Ovary (tissue), 9 donors: ENCODE data around the gene PHF21B. TPM values are rescaled to one million over a fixed set of nuclear protein-coding genes. Genes with fewer than 3 reads are reported as not detected.

Source experiments
- DNase-seq, 5 donors: peaks; one replicate each; pipeline ENCODE4 v3.0.0-alpha.2; 2019 to 2020
- H3K27ac ChIP-seq, 2 donors: fragments of 200-600 bp; one replicate each; pipeline versions ENCODE4 v1.5.1 to v1.8.0; 2019 to 2022
- H3K27me3 ChIP-seq: fragments of 200-600 bp; one replicate; pipeline ENCODE4 v1.8.0; 2022
- H3K36me3 ChIP-seq: fragments of 200-600 bp; sonication (generic); one replicate; pipeline ENCODE4 v1.5.1; 2019
- H3K4me1 ChIP-seq: one replicate; pipeline ENCODE4 v1.8.1; 2013; ENCODE audit warnings: mild to moderate bottlenecking, moderate library complexity; ENCODE audit not compliant: insufficient read depth
- H3K4me3 ChIP-seq: fragments of 200-600 bp; sonication (generic); one replicate; pipeline ENCODE4 v1.5.1; 2017
- H3K9me3 ChIP-seq, 2 donors: fragments of 200-600 bp in 1 of 2; sonication (generic) in 1 of 2; one replicate each; pipeline versions ENCODE4 v1.5.1 to v1.8.1; 2013 to 2019; ENCODE audit warnings: mild to moderate bottlenecking in 1 of 2, moderate library complexity in 1 of 2
- CTCF ChIP-seq, 3 donors: fragments of 450-650 bp in 2 of 3; fragments of 200-600 bp in 1 of 3; IDR thresholded peaks; one replicate each; pipeline versions ENCODE4 v1.5.1 to v1.8.0; 2016 to 2022; ENCODE audit warnings: antibody characterized with exemption in 3 of 3, mild to moderate bottlenecking in 1 of 3
- EP300 ChIP-seq: sonication (generic); formaldehyde crosslinking; IDR thresholded peaks from one replicate; pipeline ENCODE4 v1.6.1; 2017; ENCODE audit warnings: antibody characterized with exemption
- POLR2A ChIP-seq: fragments of 450-650 bp; IDR thresholded peaks from one replicate; pipeline ENCODE4 v1.6.1; 2017; ENCODE audit warnings: antibody characterized with exemption, mild to moderate bottlenecking, moderate library complexity
- WGBS, 3 donors: extraction: QIAGEN DNeasy Blood & Tissue Kit in 1 of 3; methylation state at CpG; one replicate each; pipeline versions ENCODE4 v1.1.5 to v1.1.7; 2013 to 2017; 5-methylcytosine and 5-hydroxymethylcytosine counted together
- intact Hi-C, 4 donors: fragments of 100-400 bp; cut with DNase I; formaldehyde crosslinking; loops; one replicate each; pipeline versions ENCODE4 v1.11.0 to v1.15.1; 2022 to 2023
- polyA plus RNA-seq, 2 donors: library from polyadenylated mRNA; stranded (reverse); fragments of 200-250 nt in 1 of 2; fragments of 350-450 nt in 1 of 2; fragmentation: Illumina TruSeq in 1 of 2; extraction: RNeasy Lipid Tissue Mini Kit (QIAGEN cat#74804) in 1 of 2; gene quantifications; one replicate each; pipeline ENCODE4 v1.2.3, GENCODE V29; 2013 to 2014
- total RNA-seq, 7 donors: library from RNA; depleted of rRNA in 2 of 7; stranded (reverse); fragments of >200 nt in 2 of 7; fragmentation: NEBNext Ultra II Directional in 3 of 7; extraction: Animal tissue kit (Norgen Biotek cat#: 25700) in 3 of 7; gene quantifications; one replicate each; pipeline versions ENCODE4 v1.1.0 to v1.2.4, GENCODE V29; 2016 to 2023
- donor health status: DM: no; HTN: no; CAD: no; lungs with moderate emphysema.
- donor health status: DM: no; HTN: no; CAD: no.
- donor health status: Bipolar disorder and iron deficiency.
- donor health status: DM: yes; HTN: yes; CAD: no.
- donor health status: DM: no; HTN: no; CAD: no.
- donor health status: DM: yes; HTN: yes; CAD: no.

PHF21B gene
- total and polyA plus RNA-seq, 9 donors: 0.95 to 10.7 (median 6.4) TPM

- Histone ChIP-seq H3K36me3 (no peaks in the 10 kb centered on the region), H3K9me3 (no peaks in the 10 kb centered on the region), H3K4me3 (no peak overlapping the region), H3K27ac (no peak overlapping the region), H3K27me3 (no peaks in the 10 kb centered on the region), H3K4me1 (no peaks in the 10 kb centered on the region)
- TF ChIP-seq POLR2A: no peak
- no peak for TF ChIP-seq CTCF (IDR thresholded peaks at IDR 0.05)
- TF ChIP-seq EP300: no peak
- no peak for DNase-seq
- intact Hi-C loops: no loop called here
- WGBS, 3 donors: 88 to 96% (median 91%) methylated on average over 2 of the region's 2 CpGs
Measured at GRCh38 chr22:44901301-44901700, 108.5 kb downstream of the PHF21B start.

GRCh38 chr22:44898236-44898635 lies 111.6 kb downstream of the PHF21B start:
- Histone ChIP-seq H3K4me3 (no peak overlapping the region), H3K27ac (no peak overlapping the region), H3K4me1 (no peaks in the 10 kb centered on the region), H3K9me3 (no peaks in the 10 kb centered on the region), H3K27me3 (no peaks in the 10 kb centered on the region), H3K36me3 (no peaks in the 10 kb centered on the region)
- TF ChIP-seq EP300 (no peak), POLR2A (no peak), CTCF (IDR thresholded peaks at IDR 0.05) (no peak)
- 95 to 98% (median 96%) methylated on average over 6 of the region's 6 CpGs for WGBS, 3 donors
- DNase-seq: peak in 1 of 5 donors; percentile 5
- intact Hi-C loops: no loop called here

- no peaks in the 10 kb centered on the region for H3K9me3 ChIP-seq
- H3K4me3 ChIP-seq: no peak overlapping the region
- H3K27me3 ChIP-seq: no peaks in the 10 kb centered on the region
- H3K27ac ChIP-seq: no peak overlapping the region
- peak in 1 of 5 donors; percentile 20 for DNase-seq
- H3K36me3 ChIP-seq: no peaks in the 10 kb centered on the region
- WGBS, 3 donors: 91 to 97% (median 95%) methylated on average over 23 of the region's 23 CpGs
- TF ChIP-seq CTCF (IDR thresholded peaks at IDR 0.05) (no peak), POLR2A (no peak), EP300 (no peak)
- H3K4me1 ChIP-seq: no peaks in the 10 kb centered on the region
- intact Hi-C loops: no loop called here
Measured at GRCh38 chr22:44895296-44896055, 114.3 kb downstream of the PHF21B start.

- H3K4me3 ChIP-seq: no peak overlapping the region
- 90 to 91% (median 90%) methylated on average over 13 to 14 of the region's 14 CpGs for WGBS, 3 donors
- intact Hi-C loops: no loop called here
- H3K4me1 ChIP-seq: no peaks in the 10 kb centered on the region
- DNase-seq: no peak
- H3K27ac ChIP-seq: no peak overlapping the region
- H3K27me3 ChIP-seq: no peaks in the 10 kb centered on the region
- no peaks in the 10 kb centered on the region for H3K9me3 ChIP-seq
- TF ChIP-seq CTCF (IDR thresholded peaks at IDR 0.05): no peak
- no peaks in the 10 kb centered on the region for H3K36me3 ChIP-seq
Measured at GRCh38 chr22:44894782-44895181, 115.0 kb downstream of the PHF21B start.
